Measurements from ENCODE around the gene TMSB10. TPM values are rescaled to one million over a fixed set of nuclear protein-coding genes. Genes with fewer than 3 reads are reported as not detected.
A peak's percentile ranks its signal among the peaks of the same experiment; 100 is the strongest.
"Not testable (repeated sequence)": the region's sequence is repeated elsewhere in the genome, so short reads cannot be mapped to it uniquely, and the experiment has no call there.

The TMSB10 gene
- total RNA-seq, 2 experiments from 2014 or later = 4,520 to 4,885 TPM

- POLR2A ChIA-PET; H3K27ac Mint-ChIP-seq; H3K36me3 Mint-ChIP-seq (ENCODE audit: low read depth); CTCF ChIA-PET; H3K27me3 Mint-ChIP-seq (ENCODE audit: low read depth); DNase-seq; H3K4me3 Mint-ChIP-seq; H3K9me3 Mint-ChIP-seq (ENCODE audit: insufficient read depth); ATAC-seq: not testable (repeated sequence)
- H3K4me1 Mint-ChIP-seq (ENCODE audit: low read depth) = peaks cover 43% of the 10 kb centered on the region
These were observed 10.2 kb downstream of the TMSB10 start for GRCh38 chr2:84915675-84916074.

- not testable (repeated sequence) for H3K4me3 Mint-ChIP-seq; H3K36me3 Mint-ChIP-seq (ENCODE audit: low read depth); H3K27me3 Mint-ChIP-seq (ENCODE audit: low read depth); H3K9me3 Mint-ChIP-seq (ENCODE audit: insufficient read depth); H3K27ac Mint-ChIP-seq; ATAC-seq; DNase-seq
- CTCF ChIA-PET = interaction anchor here (0.8 to 10.4 kb wide), 5 partner anchors 8 to 38 kb away, joined by 3 to 397 read pairs (median 14); partner anchors contain the start of genes TMSB10 and TRABD2A
- peaks cover 37% of the 10 kb centered on the region for H3K4me1 Mint-ChIP-seq (ENCODE audit: low read depth)
- POLR2A ChIA-PET = interaction anchor here (0.8 to 1.3 kb wide), 3 partner anchors 11 to 19 kb away, joined by 3 to 6 read pairs (median 4); no protein-coding TSS in a partner anchor
These were observed 12.4 kb downstream of the TMSB10 start for GRCh38 chr2:84917821-84918220.

- Mint-ChIP-seq H3K4me3 (no peak overlapping the region), H3K27ac (no peak overlapping the region), H3K36me3 (ENCODE audit: low read depth) (no peaks in the 10 kb centered on the region), H3K9me3 (ENCODE audit: insufficient read depth) (no peaks in the 10 kb centered on the region), H3K27me3 (ENCODE audit: low read depth) (no peaks in the 10 kb centered on the region), H3K4me1 (ENCODE audit: low read depth) (peaks cover 40% of the 10 kb centered on the region)
- DNase-seq = no peak
- ChIA-PET POLR2A (interaction anchor here (3.0 kb wide), 1 partner anchor 11 kb away, joined by 48 read pairs; no protein-coding TSS in a partner anchor), CTCF (interaction anchor here (0.8 to 10.4 kb wide), 4 partner anchors 12 to 39 kb away, joined by 3 to 397 read pairs (median 12); partner anchors contain the start of genes TMSB10 and TRABD2A)
- ATAC-seq = no peak
These were observed 13.0 kb downstream of the TMSB10 start for GRCh38 chr2:84918430-84918829.

GRCh38 chr2:84919885-84920580, 14.6 kb downstream of the TMSB10 start:
- ChIA-PET POLR2A (interaction anchor here (0.7 to 3.0 kb wide), 6 partner anchors 13 to 39 kb away, joined by 3 to 48 read pairs (median 3); partner anchors contain the start of gene TRABD2A), CTCF (interaction anchor here (0.7 to 10.4 kb wide), 12 partner anchors 10 to 380 kb away, joined by 3 to 397 read pairs (median 3); partner anchors contain the start of genes TMSB10 and TRABD2A)
- Mint-ChIP-seq H3K27ac (peak overlapping the region; percentile 65), H3K27me3 (ENCODE audit: low read depth) (no peaks in the 10 kb centered on the region), H3K4me1 (ENCODE audit: low read depth) (peaks cover 50% of the 10 kb centered on the region), H3K9me3 (ENCODE audit: insufficient read depth) (no peaks in the 10 kb centered on the region), H3K4me3 (peak overlapping the region; percentile 4), H3K36me3 (ENCODE audit: low read depth) (peaks cover 4% of the 10 kb centered on the region)
- ATAC-seq = peak; percentile 43
- no peak for DNase-seq

- ATAC-seq (no peak), DNase-seq (no peak)
- Mint-ChIP-seq H3K4me3 (no peak overlapping the region), H3K4me1 (ENCODE audit: low read depth) (peaks cover 70% of the 10 kb centered on the region), H3K9me3 (ENCODE audit: insufficient read depth) (no peaks in the 10 kb centered on the region), H3K27ac (no peak overlapping the region), H3K27me3 (ENCODE audit: low read depth) (no peaks in the 10 kb centered on the region), H3K36me3 (ENCODE audit: low read depth) (peaks cover 8% of the 10 kb centered on the region)
- CTCF ChIA-PET = interaction anchor here (1.0 to 10.4 kb wide), 5 partner anchors 19 to 74 kb away, joined by 3 to 397 read pairs (median 222); partner anchors contain the start of genes TMSB10 and TRABD2A
- POLR2A ChIA-PET = interaction anchor here (0.7 to 2.3 kb wide), 2 partner anchors 16 to 51 kb away, joined by 3 to 8 read pairs; no protein-coding TSS in a partner anchor
These were observed 17.6 kb downstream of the TMSB10 start for GRCh38 chr2:84923009-84923408.

- peaks cover 8% of the 10 kb centered on the region for H3K36me3 Mint-ChIP-seq (ENCODE audit: low read depth)
- ATAC-seq = peak; percentile 10
- POLR2A ChIA-PET = interaction anchor here (1.0 to 3.1 kb wide), 7 partner anchors 14 to 183 kb away, joined by 4 to 61 read pairs (median 11); partner anchors contain the start of genes KCMF1, TMSB10 and TRABD2A
These were observed 19.0 kb downstream of the TMSB10 start for GRCh38 chr2:84924173-84925106.

GRCh38 chr2:84925336-84925723, 19.9 kb downstream of the TMSB10 start:
- peaks cover 50% of the 10 kb centered on the region for H3K4me1 Mint-ChIP-seq (ENCODE audit: low read depth)
- CTCF ChIA-PET = interaction anchor here (0.6 to 10.4 kb wide), 69 partner anchors 8 to 610 kb away, joined by 3 to 397 read pairs (median 7); partner anchors contain the start of genes DNAH6, KCMF1, SUCLG1 and TMSB10
- H3K27me3 Mint-ChIP-seq (ENCODE audit: low read depth) = no peaks in the 10 kb centered on the region
- no peak for DNase-seq
- H3K4me3 Mint-ChIP-seq = peak overlapping the region; percentile 89
- H3K27ac Mint-ChIP-seq = peak overlapping the region; percentile 88
- peaks cover 10% of the 10 kb centered on the region for H3K36me3 Mint-ChIP-seq (ENCODE audit: low read depth)
- H3K9me3 Mint-ChIP-seq (ENCODE audit: insufficient read depth) = no peaks in the 10 kb centered on the region
- peak; percentile 7 for ATAC-seq
- POLR2A ChIA-PET = interaction anchor here (0.6 to 3.1 kb wide), 20 partner anchors 14 to 428 kb away, joined by 3 to 61 read pairs (median 4); partner anchors contain the start of genes KCMF1, TMSB10 and TRABD2A

More at GRCh38 chr2:84924173-84925106, 19.0 kb downstream of the TMSB10 start:
- H3K27ac Mint-ChIP-seq = peak overlapping the region; percentile 88
- CTCF ChIA-PET = interaction anchor here (0.9 to 10.4 kb wide), 34 partner anchors 7 to 609 kb away, joined by 3 to 397 read pairs (median 15); partner anchors contain the start of genes DNAH6, KCMF1, SUCLG1 and TMSB10
- no peaks in the 10 kb centered on the region for H3K9me3 Mint-ChIP-seq (ENCODE audit: insufficient read depth)
- no peaks in the 10 kb centered on the region for H3K27me3 Mint-ChIP-seq (ENCODE audit: low read depth)
- peak overlapping the region; percentile 89 for H3K4me3 Mint-ChIP-seq
- H3K4me1 Mint-ChIP-seq (ENCODE audit: low read depth) = peaks cover 56% of the 10 kb centered on the region
- DNase-seq = peak; percentile 78

- peak; percentile 91 for ATAC-seq
- Mint-ChIP-seq H3K27me3 (ENCODE audit: low read depth) (no peaks in the 10 kb centered on the region), H3K27ac (peak overlapping the region; percentile 88), H3K4me1 (ENCODE audit: low read depth) (peaks cover 49% of the 10 kb centered on the region), H3K9me3 (ENCODE audit: insufficient read depth) (no peaks in the 10 kb centered on the region), H3K4me3 (peak overlapping the region; percentile 89), H3K36me3 (ENCODE audit: low read depth) (peaks cover 10% of the 10 kb centered on the region)
- peak; percentile 99 for DNase-seq
- ChIA-PET CTCF (interaction anchor here (0.5 to 10.4 kb wide), 82 partner anchors 9 to 611 kb away, joined by 3 to 397 read pairs (median 6); partner anchors contain the start of genes DNAH6, KCMF1, SUCLG1 and TMSB10), POLR2A (interaction anchor here (0.6 to 3.1 kb wide), 22 partner anchors 13 to 428 kb away, joined by 3 to 61 read pairs (median 4); partner anchors contain the start of genes KCMF1, TMSB10 and TRABD2A)
These were observed 20.4 kb downstream of the TMSB10 start for GRCh38 chr2:84925724-84926376.

- ChIA-PET POLR2A (interaction anchor here (1.9 kb wide), 1 partner anchor 19 kb away, joined by 15 read pairs; no protein-coding TSS in a partner anchor), CTCF (interaction anchor here (2.2 to 10.4 kb wide), 6 partner anchors 15 to 76 kb away, joined by 25 to 397 read pairs (median 127); partner anchors contain the start of genes KCMF1, TMSB10 and TRABD2A)
- H3K36me3 Mint-ChIP-seq (ENCODE audit: low read depth) = peaks cover 19% of the 10 kb centered on the region
- H3K27ac Mint-ChIP-seq = peak overlapping the region; percentile 88
- no peak for DNase-seq
- H3K9me3 Mint-ChIP-seq (ENCODE audit: insufficient read depth) = no peaks in the 10 kb centered on the region
- H3K4me1 Mint-ChIP-seq (ENCODE audit: low read depth) = peaks cover 62% of the 10 kb centered on the region
- no peaks in the 10 kb centered on the region for H3K27me3 Mint-ChIP-seq (ENCODE audit: low read depth)
- no peak for ATAC-seq
- peak overlapping the region; percentile 89 for H3K4me3 Mint-ChIP-seq
These were observed 21.8 kb downstream of the TMSB10 start for GRCh38 chr2:84927275-84927627.

- Mint-ChIP-seq H3K4me1 (ENCODE audit: low read depth) (peaks cover 42% of the 10 kb centered on the region), H3K9me3 (ENCODE audit: insufficient read depth) (no peaks in the 10 kb centered on the region), H3K4me3 (no peak overlapping the region), H3K27ac (peak overlapping the region; percentile 57), H3K36me3 (ENCODE audit: low read depth) (peaks cover 19% of the 10 kb centered on the region), H3K27me3 (ENCODE audit: low read depth) (no peaks in the 10 kb centered on the region)
- no peak for ATAC-seq
- DNase-seq = no peak
- ChIA-PET POLR2A (interaction anchor here (0.9 to 1.4 kb wide), 2 partner anchors 8 to 39 kb away, joined by 3 to 7 read pairs; no protein-coding TSS in a partner anchor), CTCF (interaction anchor here (4.3 kb wide), 1 partner anchor 15 kb away, joined by 25 read pairs; no protein-coding TSS in a partner anchor)
These were observed 25.9 kb downstream of the TMSB10 start for GRCh38 chr2:84931384-84931821.
